GM18873 (cell line): Measurements from ENCODE around the gene FBXW7.
"Not testable (repeated sequence)": the region's sequence is repeated elsewhere in the genome, so short reads cannot be mapped to it uniquely, and the experiment has no call there.

Source experiments
- ATAC-seq: cut with Tn5 transposase; IDR thresholded peaks from one replicate; pipeline ENCODE4 v1.9.1; 2021; ENCODE audit warnings: mild to moderate bottlenecking, moderate library complexity, moderate number of reproducible peaks; ENCODE audit not compliant: unreplicated experiment, low FRiP score

The FBXW7 gene

DNA sequence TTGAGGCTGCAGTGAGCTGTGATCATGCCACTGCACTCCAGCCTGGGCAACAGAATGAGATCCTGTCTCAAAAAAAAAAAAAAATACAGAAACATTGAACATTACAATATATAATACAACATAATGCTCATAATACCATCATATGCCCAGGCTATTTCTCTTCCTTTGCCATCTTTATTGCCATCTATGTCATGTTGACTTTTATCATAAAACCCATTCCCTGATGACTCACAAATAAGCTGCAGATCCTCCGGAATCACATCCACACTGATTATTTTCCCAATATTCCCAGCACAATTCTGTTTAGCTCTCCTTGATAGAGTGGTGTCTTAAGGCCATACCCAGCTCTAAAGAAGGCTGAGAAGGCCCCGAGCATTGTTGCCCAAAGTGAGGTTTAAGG, 9.2 kb upstream of the FBXW7 start:
- ATAC-seq, result no peak

DNA sequence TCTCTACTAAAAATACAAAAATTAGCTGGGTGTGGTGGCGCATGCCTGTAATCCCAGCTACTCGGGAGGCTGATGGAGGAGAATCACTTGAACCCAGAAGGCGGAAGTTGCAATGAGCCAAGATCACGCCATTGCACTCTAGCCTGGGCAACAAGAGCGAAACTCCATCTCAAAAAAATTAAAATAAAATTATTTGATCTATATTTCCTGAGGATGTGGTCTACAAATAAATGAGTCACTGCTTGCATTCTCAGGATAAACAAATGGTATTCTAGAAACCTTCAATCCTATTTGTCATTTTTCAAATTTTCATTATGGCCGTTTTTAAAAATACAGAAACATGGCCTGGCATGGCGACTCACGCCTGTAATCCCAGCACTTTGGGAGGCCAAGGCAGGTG, 8.6 kb upstream of the FBXW7 start:
- ATAC-seq, result not testable (repeated sequence)

DNA sequence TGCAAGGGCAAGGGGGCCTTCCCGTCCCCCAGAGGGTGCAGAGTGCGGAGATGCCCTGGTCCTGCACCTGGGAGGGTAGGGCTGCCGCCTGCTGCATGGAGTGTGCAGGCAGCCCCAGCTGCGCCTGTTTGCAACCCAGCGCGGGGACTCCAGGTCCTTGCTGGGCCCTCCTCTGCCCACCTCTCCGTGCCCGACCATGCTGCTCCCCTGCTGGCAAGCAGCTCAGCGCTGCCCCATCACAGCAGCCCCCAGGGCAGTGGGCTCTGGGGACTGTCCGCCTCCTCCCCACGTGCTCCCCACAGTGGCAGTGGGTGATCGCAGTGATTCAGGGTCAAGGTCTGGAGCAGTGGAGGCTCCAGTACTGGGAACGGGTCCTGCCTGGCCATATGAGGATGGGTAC, 5.0 kb upstream of the FBXW7 start:
- ATAC-seq, result no peak

DNA sequence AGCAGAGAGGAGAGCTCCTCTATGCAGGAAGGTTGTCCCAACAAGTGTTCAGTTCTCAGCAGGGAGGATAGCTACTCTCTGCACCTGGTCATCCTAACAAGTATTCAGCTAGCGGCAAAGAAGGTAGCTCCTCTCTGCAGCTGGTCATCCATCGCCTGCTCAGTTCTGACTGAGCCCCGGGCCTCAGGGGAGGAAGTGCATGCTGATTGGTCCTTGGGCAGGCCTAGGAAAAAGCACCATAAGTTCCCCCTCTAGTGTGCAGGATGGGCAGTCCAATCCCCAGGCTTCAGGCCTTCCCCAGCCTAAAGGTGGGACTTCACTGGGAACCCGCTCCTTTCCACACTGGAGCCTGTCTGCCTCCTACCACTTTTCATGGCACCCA, 4.4 kb upstream of the FBXW7 start:
- ATAC-seq, result peak; percentile 38

DNA sequence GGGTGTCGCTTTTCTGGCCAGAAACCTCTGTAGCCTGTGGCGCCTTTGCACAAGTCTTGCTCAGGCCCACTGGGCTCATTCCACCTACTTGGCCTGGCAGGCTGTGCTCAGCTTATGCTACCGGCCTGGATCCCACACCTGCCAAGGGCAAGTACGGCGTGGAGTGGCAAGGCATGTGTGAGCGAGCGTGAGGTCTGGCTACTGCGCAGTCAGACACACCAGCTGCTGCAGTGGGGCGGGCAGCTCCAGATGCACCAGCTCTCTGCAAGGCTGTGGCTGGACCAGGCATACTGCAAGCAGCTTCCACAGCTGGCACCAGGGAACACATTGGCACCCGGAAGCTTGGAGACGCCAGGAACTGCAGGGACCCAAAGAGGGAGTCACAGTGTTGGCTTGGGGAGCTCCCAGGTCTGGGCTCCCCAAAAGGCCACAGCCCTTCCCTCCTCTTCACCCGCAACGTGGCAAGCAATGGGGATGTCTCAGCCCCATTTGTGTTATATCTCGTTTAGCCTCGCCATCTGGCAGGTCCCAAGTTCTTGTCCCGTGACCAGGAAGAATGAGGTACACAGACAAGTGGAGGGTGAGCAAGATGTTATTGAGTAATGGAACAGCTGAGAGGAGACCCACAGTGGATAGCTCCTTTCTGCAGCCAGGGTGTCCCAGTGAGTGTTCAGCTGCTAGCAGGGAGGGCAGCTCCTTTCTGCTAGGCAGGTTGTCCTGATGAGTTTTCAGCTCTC, 3.8 kb upstream of the FBXW7 start:
- ATAC-seq, result no peak

DNA sequence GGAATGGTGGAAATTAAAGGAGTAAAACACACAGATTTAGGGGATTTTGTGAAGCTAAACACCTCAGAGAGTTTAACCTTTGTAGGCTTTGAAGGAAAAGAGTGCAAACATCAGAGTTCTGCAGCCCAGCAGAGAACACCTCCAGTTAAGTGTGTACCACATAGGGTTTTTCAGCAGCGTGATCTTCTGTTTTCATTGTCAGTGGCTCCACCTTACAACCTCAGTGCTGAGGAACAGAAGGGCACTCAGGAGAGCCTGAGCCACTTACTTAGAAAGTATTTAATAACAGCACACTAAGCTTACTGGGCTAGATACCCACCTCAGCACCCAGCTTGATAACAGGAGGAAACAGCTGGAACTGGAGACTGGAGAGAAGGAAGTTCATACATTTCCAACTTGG, 2.0 kb upstream of the FBXW7 start:
- ATAC-seq, result no peak

DNA sequence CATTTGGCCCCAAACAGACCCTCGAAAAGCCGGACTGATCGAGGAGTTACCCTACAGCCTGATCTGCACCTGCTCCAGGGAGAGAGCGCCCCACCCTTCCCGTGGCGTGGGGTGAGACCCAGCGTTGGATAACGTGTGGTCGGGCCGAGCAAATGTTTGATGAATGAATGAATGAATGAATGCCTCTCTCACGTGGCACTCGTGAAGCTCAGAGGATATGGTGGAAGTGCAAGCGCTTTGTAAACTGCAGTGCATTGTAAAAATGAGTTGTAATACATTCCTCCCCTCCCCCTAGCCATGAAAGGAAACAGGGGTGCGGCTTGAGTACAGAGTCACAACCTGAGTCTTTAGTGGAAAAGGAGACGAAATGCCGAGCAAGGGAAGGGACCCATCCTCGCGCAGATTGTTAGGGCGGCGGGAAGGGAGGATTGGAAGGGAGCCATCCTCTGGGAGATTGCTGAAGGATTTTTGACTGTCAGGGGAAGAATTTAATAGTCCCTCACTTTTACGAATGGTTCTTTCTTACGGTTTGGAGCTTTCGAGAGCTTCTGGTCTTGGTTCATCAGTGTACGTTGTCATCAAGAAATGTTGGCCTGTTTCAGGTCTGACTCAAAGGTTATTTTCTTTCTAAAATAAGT, 772 bp upstream of the FBXW7 start:
- ATAC-seq, result peak; percentile 30

DNA sequence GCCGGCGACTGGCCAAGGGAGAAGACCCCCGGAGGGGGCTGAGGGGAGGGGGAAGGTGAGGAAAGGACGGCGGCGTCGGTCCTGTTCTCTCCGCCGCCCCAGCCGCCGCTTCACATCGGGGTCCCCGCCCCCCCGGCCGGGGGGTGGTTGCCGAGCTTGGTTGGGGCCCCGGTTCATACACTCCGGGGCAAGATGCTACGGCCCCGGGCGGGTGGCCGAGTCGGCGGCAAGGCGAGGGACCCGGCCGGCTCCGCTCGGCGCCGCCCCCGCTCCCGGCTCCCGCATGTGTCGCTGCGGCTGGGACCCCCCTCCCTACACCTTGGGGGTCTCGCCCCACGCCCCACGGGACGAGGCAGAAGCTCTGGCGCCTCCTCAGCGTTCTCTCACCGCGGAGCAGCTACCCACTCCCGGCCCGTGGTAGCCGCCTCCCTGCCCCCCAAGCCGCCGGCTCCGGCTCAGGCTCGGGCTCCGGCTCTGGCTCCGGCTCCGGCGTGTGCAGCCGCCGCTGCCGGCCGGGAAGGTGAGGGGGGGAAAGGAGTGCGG, 461 bp downstream of the FBXW7 start:
- peak; percentile 4 for ATAC-seq

DNA sequence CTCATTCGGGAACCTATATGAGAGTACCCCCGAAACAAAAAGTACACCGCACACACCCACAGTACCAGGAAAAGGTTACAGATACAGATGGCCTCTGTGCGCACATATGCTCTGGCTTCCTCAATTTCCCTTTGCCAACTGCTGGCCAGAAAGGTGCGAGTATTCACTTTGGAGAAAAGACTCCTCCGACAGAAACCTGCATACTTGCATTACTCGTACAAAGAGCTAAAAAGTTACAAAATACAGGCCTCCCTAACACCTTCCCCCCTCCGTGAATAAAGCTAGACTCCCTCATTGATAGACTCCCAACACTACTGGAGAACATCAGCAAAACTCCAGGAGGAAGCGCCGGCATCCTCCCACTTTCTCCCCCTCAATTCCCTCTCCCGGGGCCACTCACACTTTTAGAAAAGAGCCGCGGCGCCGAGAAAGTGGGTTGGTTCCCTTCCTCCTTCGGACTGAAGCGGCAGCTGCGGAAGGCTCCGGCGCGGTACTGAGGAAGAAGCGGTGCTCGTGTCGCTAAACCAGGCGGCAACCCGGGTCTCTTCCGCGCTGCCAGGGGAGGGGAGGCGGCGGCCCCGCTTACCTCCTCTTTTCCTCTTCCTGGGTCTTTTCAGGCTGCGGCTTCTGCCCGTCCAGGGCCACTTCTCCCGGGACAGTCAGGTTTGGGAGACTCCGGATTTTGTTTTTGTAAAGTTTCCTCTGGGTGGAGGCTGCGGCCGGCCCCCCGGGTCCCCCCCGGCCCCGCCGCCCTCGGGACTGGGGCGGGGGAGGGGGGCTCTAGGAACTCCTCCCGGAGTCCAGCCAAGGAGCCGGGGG, 1.1 kb downstream of the FBXW7 start:
- ATAC-seq, result no peak

DNA sequence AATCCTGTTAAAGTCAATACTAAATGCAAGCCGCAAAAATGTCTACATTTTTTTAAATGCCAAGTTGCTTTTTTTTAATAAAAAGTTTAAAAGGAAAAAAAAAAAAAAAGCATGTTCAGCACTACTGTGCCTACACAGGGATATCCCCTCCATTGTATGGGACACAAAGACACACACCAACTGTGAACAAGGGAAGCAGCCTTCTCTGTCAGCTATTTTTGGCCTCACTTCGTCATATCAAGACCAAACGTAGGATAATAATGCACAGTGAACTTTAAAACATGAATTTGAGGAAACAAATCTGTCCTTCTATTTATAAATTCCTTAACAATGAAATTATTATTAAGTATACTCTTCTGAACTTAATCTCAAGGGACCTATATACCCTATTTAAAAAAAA, 4.4 kb downstream of the FBXW7 start:
- ATAC-seq, result no peak

DNA sequence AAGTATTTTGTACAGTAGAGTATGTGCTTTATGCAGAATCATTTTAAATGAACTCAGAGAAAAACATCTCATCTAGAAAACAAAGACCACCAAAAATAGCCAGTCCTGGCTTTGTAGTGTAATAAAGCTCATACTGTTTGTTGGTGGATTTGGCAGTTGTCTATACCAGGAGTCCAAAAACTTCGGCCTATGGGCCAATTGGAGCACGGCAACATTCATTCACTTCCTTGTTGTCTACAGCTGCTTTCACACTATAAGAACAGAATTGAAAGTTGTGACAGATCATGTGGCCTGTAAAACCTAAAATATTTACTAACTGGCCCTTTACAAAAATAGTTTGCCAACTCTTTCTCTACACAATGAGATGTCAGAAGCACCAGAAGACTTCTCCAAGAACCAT, 5.3 kb downstream of the FBXW7 start:
- no peak for ATAC-seq

DNA sequence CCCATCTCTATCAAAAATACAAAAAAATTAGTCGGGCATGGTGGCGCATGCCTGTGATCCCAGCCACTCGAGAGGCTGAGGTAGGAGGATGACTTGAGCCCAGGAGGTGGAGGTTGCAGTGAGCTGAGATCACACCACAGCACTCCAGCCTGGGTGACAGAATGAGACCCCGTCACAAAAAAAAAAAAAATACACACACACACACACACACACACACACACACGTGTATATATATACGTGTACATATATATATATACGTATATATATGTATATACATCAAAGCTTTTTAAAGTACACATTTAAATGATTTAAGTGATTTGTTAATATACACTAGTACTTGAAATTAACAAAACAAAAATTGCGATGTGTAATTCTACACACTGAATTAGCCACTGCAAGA, 6.0 kb downstream of the FBXW7 start:
- no peak for ATAC-seq

DNA sequence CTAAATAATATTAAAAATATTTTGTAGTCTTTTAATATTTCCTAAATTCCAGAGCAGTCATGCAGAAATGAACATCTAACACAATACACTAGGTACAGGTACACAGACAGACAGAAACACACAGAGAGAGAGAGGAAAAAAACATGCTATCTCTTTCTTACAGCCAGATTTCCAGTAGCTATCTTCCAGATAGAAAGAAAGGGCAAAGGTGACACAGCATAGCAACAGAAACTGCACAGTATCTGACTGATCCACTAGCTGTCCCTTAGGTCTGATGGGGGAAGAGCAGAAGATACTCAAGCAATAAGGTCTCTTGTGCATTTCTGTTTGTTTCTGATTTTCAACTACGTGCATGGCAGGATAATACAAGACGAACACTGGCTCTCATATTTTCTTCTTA, 7.8 kb downstream of the FBXW7 start:
- ATAC-seq, result no peak

DNA sequence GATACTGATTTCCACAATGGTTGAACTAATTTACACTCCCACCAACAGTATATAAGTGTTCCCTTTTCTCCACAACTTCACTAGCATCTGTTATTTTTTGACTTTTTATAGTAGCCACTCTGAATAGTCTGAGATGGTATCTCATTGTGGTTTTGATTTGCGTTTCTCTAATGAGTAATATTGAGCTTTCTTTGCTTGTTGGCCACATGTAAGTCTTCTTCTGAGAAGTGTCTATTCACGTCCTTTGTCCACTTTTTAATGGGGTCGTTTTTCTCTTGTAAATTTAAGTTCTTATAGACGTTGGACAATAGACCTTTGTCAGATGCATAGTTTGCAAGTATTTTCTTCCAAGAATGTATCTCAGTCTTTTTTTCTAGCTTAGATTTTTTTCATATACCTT, 10.0 kb downstream of the FBXW7 start:
- ATAC-seq, result no peak

DNA sequence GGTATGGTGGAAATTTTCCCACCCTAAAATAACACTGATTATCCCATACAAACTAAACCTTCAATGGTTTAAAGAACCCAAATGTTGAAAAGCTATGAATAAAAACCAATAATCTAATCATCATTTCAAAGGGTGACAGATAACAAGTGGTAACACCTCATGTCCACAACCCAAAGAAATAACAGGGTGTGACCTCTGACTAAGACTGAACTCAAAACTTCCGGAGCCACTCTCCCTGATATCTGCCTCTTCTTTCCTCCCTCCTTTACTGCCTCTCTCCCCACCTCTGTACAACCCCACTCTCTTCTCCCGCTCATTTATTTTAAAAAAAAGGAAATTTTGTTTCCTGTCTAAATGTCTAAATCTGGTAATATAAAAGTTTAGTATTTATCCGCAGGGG, 11.5 kb downstream of the FBXW7 start:
- no peak for ATAC-seq

DNA sequence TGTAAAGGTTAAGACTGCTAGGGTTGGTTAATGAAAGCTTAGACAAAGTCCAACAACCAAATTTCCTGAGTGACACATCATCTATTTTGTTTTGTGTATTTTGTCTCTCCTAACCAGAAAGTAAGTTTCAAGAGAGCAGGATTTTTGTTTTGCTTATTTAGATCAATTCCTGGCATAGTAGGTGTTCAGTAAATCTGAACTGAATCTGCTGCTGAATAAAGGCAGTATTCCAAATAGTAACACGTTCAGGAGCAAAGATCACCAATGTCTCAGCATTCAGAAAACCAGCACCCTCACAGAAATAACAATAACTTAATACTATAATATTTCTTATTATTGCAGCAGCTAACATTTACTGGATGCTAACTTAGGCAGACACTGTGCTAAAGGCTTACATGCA, 12.2 kb downstream of the FBXW7 start:
- no peak for ATAC-seq

DNA sequence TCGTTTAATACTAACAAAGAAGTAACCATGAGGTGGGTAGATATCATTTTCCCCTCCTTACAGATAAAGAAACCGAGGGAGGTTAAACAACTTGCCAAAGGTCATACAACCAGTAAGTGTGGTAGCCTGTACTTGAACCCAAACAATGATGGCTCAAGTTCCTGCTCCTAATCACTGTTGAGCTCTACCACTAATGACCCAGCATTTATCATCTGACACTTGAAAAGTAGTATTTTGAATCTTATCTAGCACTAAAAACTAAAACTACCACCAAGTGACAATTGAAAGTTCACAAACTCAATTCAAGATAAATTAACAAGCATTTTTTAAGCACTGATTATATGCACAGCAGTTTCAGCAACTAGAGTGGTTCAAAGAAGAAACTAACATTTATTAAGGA, 13.1 kb downstream of the FBXW7 start:
- ATAC-seq, result no peak

DNA sequence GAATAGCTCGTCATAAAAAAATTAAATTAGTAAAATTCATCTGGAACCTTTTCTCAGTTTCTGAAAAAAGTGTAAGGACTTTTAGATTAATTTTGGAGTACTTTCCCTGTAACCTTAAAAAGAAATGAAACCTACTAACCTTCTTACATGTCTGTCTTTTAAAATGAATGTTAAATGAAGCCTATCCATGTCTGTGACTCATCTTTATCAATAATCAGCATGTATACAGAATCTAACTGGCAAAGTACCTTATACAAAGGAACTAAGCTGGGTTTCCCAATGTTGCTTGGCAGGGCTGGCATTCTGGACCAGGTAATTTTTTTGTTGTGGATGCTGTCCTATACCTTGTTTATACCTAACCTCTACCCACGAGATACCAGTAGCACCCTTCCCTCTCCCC, 13.6 kb downstream of the FBXW7 start:
- no peak for ATAC-seq

DNA sequence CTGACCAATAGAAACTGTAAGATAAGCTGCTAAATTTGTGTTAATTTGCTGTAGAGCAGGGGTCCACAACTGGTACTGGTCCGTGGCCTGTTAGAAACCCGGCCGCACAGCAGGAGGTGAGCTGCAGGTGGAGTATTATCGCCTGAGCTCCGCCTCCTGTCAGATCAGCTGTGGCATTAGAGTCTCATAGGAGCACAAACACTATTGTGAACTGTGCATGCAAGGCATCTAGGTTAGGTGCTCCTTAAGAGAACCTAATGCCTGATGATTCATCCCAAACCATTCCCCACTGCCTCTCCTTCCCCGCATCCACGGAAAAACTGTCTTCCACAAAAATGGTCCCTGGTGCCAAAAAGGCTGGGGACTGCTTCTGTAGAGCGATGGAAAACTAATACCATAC, 19.7 kb downstream of the FBXW7 start:
- no peak for ATAC-seq

DNA sequence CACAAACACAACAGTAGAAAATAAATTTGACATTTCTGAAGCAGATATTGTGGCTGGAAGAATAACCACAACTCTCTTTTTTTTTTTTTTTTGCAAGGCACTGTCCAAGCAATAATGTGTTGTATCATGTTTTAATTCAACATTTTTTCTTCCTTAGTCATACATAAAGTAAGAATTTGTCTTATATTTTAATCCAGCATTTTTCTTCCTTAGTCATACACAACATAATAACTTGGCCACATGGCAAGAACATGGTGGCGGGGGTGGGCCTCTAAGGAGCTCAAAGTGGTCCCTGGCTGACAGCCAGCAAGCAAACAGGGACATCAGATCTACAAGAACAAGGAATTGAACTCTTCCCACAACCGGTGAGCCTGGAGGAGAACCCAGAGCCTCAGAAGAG, 20.2 kb downstream of the FBXW7 start:
- no peak for ATAC-seq

DNA sequence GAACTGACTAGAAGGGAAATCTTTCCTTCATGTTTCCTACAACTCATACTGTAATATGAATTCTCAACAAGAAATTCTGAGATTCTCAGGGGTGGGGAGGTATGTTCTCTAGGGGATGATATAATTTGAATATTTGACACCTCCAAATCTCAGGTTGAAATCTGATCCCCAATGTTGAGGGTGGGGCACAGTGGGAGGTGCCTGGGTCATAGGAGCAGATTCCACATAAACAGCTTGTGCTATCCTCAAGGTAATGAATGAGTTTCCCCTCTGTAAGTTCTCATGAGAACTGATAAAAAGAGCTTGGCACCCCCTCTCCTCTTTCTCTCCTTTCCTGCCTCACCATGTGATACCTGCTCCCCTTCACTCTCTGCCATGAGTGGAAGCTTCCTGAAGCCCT, 21.5 kb downstream of the FBXW7 start:
- ATAC-seq, result no peak
